ENCODE data around the gene GEMIN8. TPM values are rescaled to one million over a fixed set of nuclear protein-coding genes. Genes with fewer than 3 reads are reported as not detected.

The GEMIN8 gene
- total RNA-seq, 2 experiments from 2014 or later: 14.9 to 15.6 TPM

- POLR2A ChIA-PET: no interaction called here
- DNase-seq (no peak), ATAC-seq (no peak)
- Mint-ChIP-seq H3K36me3 (ENCODE audit: low read depth) (no peaks in the 10 kb centered on the region), H3K27ac (no peak overlapping the region), H3K4me1 (no peaks in the 10 kb centered on the region), H3K4me3 (no peak overlapping the region), H3K9me3 (ENCODE audit: low read depth) (no peaks in the 10 kb centered on the region), H3K27me3 (peaks cover 2% of the 10 kb centered on the region)
- CTCF ChIA-PET: interaction anchor here (0.8 kb wide), 1 partner anchor 79 kb away, joined by 4 read pairs; no protein-coding TSS in a partner anchor
- intact Hi-C loops (cut with DNase I, micrococcal nuclease): loop anchor here (1.0 to 2.0 kb wide), 5 partner anchors 56 to 1204 kb away; no protein-coding TSS in a partner anchor
Observed at GRCh38 chrX:14038375-14039085, 8.8 kb upstream of the GEMIN8 start.

- Mint-ChIP-seq H3K27ac (peak overlapping the region; percentile 47), H3K27me3 (peaks cover 2% of the 10 kb centered on the region), H3K4me1 (peaks cover 25% of the 10 kb centered on the region), H3K36me3 (ENCODE audit: low read depth) (no peaks in the 10 kb centered on the region), H3K4me3 (no peak overlapping the region), H3K9me3 (ENCODE audit: low read depth) (no peaks in the 10 kb centered on the region)
- POLR2A ChIA-PET: no interaction called here
- DNase-seq (peak; percentile 68), ATAC-seq (no peak)
- intact Hi-C loops (cut with DNase I, micrococcal nuclease): loop anchor here (1.0 to 2.0 kb wide), 5 partner anchors 134 to 526 kb away; no protein-coding TSS in a partner anchor
- CTCF ChIA-PET: interaction anchor here (0.7 to 2.5 kb wide), 11 partner anchors 135 to 1087 kb away, joined by 3 to 18 read pairs (median 3); partner anchors contain the start of genes OFD1 and TRAPPC2
Observed at GRCh38 chrX:14032406-14032805, 2.7 kb upstream of the GEMIN8 start.

DNA sequence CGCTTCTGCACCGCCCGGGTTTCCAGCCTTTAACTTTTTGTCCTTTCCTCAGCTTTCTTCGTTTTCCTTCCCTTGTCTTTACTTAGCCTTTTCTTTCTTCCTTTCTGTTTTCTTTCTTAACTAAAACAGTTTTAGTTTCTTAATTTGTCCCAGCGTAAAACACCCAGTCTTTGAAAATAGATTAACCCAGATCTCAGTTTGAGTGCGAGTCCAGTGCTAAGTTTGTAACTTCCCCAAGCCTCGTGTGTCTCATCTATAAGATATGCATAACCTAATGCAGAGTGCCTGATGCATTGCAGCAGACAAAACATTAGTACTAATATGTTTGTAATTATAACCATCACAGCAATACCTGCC lies 460 bp upstream of the GEMIN8 start:
- Mint-ChIP-seq H3K36me3 (ENCODE audit: low read depth) (peaks cover 2% of the 10 kb centered on the region), H3K27ac (peak overlapping the region; percentile 100), H3K27me3 (peaks cover 2% of the 10 kb centered on the region), H3K4me3 (peak overlapping the region; percentile 87), H3K9me3 (ENCODE audit: low read depth) (no peaks in the 10 kb centered on the region), H3K4me1 (peaks cover 40% of the 10 kb centered on the region)
- DNase-seq: no peak
- intact Hi-C loops (cut with DNase I, micrococcal nuclease): no loop called here
- ChIA-PET CTCF (interaction anchor here (0.6 to 0.9 kb wide), 2 partner anchors 15 to 333 kb away, joined by 3 read pairs; no protein-coding TSS in a partner anchor), POLR2A (no interaction called here)
- ATAC-seq: no peak

DNA sequence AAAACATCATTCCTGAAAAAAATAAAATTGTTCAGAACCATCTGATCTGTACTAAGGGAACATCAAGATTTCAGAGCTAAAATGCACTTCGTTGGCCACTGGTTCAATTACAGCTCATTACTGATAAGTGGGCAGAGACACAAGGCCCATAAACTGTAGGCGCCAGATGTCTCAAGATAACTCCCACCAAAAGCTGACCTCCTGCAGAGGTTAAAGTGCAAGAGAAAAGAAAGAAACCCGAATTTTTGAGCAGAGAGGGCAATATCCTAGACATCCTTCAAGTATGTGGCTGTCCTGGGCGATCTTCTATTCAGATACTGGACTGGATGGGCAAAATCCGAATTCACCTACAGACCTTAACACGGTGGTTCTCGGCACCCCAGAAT lies 660 bp downstream of the GEMIN8 start:
- Mint-ChIP-seq H3K9me3 (ENCODE audit: low read depth) (no peaks in the 10 kb centered on the region), H3K27ac (peak overlapping the region; percentile 100), H3K4me1 (peaks cover 40% of the 10 kb centered on the region), H3K36me3 (ENCODE audit: low read depth) (peaks cover 2% of the 10 kb centered on the region), H3K4me3 (peak overlapping the region; percentile 87), H3K27me3 (peaks cover 2% of the 10 kb centered on the region)
- no peak for ATAC-seq
- intact Hi-C loops (cut with DNase I, micrococcal nuclease): loop anchor here (1.0 to 10.0 kb wide), 12 partner anchors 286 to 1306 kb away; partner anchors contain the start of genes PIGA (in 2 of the 2), TCEANC (in 2 of the 2), FANCB (in 1 of the 2) and MOSPD2 (in 1 of the 2)
- ChIA-PET POLR2A (interaction anchor here (0.6 to 1.2 kb wide), 2 partner anchors 25 to 360 kb away, joined by 3 read pairs; no protein-coding TSS in a partner anchor), CTCF (interaction anchor here (1.3 to 1.7 kb wide), 2 partner anchors 278 to 341 kb away, joined by 5 read pairs; partner anchors contain the start of gene RAB9A)
- DNase-seq: no peak

DNA sequence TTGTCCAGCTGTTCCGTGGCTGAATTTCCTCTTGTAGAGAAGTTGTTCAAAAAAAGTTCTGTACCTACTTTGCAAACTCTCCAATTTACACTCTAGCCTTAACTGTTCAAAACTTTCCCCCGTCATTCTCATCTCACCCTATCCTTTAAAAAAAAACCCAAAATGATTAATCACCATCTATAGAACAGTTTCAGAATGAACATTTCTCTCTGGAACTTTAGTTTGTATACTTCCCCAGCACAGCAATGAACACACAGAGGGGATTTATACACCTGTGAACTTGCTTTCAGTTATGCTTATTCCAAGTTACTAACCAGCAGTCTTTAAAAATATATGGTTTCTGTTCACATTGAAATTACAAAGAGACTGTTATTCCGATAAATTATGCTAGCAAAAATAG lies 1.2 kb downstream of the GEMIN8 start:
- ATAC-seq (peak; percentile 59), DNase-seq (no peak)
- ChIA-PET POLR2A (interaction anchor here (1.2 kb wide), 1 partner anchor 25 kb away, joined by 3 read pairs; no protein-coding TSS in a partner anchor), CTCF (interaction anchor here (1.3 to 1.7 kb wide), 2 partner anchors 277 to 340 kb away, joined by 5 read pairs; partner anchors contain the start of gene RAB9A)
- peaks cover 2% of the 10 kb centered on the region for H3K36me3 Mint-ChIP-seq (ENCODE audit: low read depth)
- no peaks in the 10 kb centered on the region for H3K27me3 Mint-ChIP-seq
- peak overlapping the region; percentile 87 for H3K4me3 Mint-ChIP-seq
- no peaks in the 10 kb centered on the region for H3K9me3 Mint-ChIP-seq (ENCODE audit: low read depth)
- intact Hi-C loops (cut with DNase I, micrococcal nuclease): loop anchor here (2.0 to 10.0 kb wide), 8 partner anchors 286 to 1306 kb away; partner anchors contain the start of genes PIGA (in 2 of the 2) and TCEANC (in 1 of the 2)
- peaks cover 40% of the 10 kb centered on the region for H3K4me1 Mint-ChIP-seq
- peak overlapping the region; percentile 100 for H3K27ac Mint-ChIP-seq

DNA sequence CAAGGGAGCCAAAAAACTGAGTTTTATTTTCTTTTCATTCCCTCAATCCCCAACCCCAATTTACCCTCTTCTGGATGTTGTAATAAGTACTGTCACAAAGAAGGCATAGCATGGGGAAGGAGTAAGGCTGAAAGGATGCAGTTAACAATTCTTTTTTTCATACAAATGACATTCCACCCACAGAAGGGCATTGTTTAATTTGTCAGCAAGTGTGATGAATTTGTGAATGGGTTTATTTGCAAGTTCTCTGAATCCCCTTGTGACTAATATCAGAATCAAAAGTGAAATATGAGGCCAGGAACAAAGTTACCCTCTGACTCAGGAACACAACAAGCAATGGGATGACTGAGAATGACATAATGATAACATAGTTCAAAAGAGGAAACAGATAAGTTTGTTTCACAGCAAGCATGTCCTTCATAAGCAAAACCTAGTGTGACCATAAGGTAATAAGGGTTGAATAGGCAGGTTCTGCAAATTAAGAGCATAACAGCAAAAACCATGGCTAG lies 2.1 kb downstream of the GEMIN8 start:
- H3K27me3 Mint-ChIP-seq: no peaks in the 10 kb centered on the region
- ChIA-PET CTCF (interaction anchor here (0.6 kb wide), 1 partner anchor 284 kb away, joined by 4 read pairs; no protein-coding TSS in a partner anchor), POLR2A (interaction anchor here (1.2 kb wide), 1 partner anchor 24 kb away, joined by 3 read pairs; no protein-coding TSS in a partner anchor)
- no peaks in the 10 kb centered on the region for H3K9me3 Mint-ChIP-seq (ENCODE audit: low read depth)
- H3K4me3 Mint-ChIP-seq: peak overlapping the region; percentile 44
- DNase-seq: no peak
- H3K27ac Mint-ChIP-seq: peak overlapping the region; percentile 100
- ATAC-seq: peak; percentile 38
- intact Hi-C loops (cut with DNase I, micrococcal nuclease): loop anchor here (1.0 to 10.0 kb wide), 9 partner anchors 23 to 1307 kb away; partner anchors contain the start of genes PIGA (in 2 of the 2) and TCEANC (in 1 of the 2)
- H3K4me1 Mint-ChIP-seq: peaks cover 39% of the 10 kb centered on the region
- peaks cover 2% of the 10 kb centered on the region for H3K36me3 Mint-ChIP-seq (ENCODE audit: low read depth)

GRCh38 chrX:14027036-14027435 lies 2.7 kb downstream of the GEMIN8 start:
- peak; percentile 29 for DNase-seq
- Mint-ChIP-seq H3K4me3 (peak overlapping the region; percentile 44), H3K9me3 (ENCODE audit: low read depth) (no peaks in the 10 kb centered on the region), H3K4me1 (peaks cover 34% of the 10 kb centered on the region), H3K27ac (peak overlapping the region; percentile 79), H3K36me3 (ENCODE audit: low read depth) (peaks cover 2% of the 10 kb centered on the region), H3K27me3 (no peaks in the 10 kb centered on the region)
- ChIA-PET CTCF (interaction anchor here (0.6 kb wide), 1 partner anchor 284 kb away, joined by 4 read pairs; no protein-coding TSS in a partner anchor), POLR2A (no interaction called here)
- intact Hi-C loops (cut with DNase I, micrococcal nuclease): loop anchor here (1.0 to 10.0 kb wide), 4 partner anchors 23 to 1308 kb away; partner anchors contain the start of gene PIGA (in 1 of the 2)
- peak; percentile 13 for ATAC-seq

GRCh38 chrX:14026121-14026520 lies 3.6 kb downstream of the GEMIN8 start:
- no peak overlapping the region for H3K4me3 Mint-ChIP-seq

GRCh38 chrX:14022019-14022418 lies 7.7 kb downstream of the GEMIN8 start:
- peaks cover 12% of the 10 kb centered on the region for H3K36me3 Mint-ChIP-seq (ENCODE audit: low read depth)
- H3K4me1 Mint-ChIP-seq: peaks cover 12% of the 10 kb centered on the region
- intact Hi-C loops (cut with DNase I, micrococcal nuclease): loop anchor here (10.0 kb wide), 2 partner anchors 1037 to 1313 kb away; partner anchors contain the start of gene PIGA (in 1 of the 2)
- H3K9me3 Mint-ChIP-seq (ENCODE audit: low read depth): no peaks in the 10 kb centered on the region
- H3K4me3 Mint-ChIP-seq: no peak overlapping the region
- ATAC-seq (no peak), DNase-seq (no peak)
- CTCF ChIA-PET: no interaction called here
- POLR2A ChIA-PET: no interaction called here
- H3K27ac Mint-ChIP-seq: no peak overlapping the region
- no peaks in the 10 kb centered on the region for H3K27me3 Mint-ChIP-seq

More at GRCh38 chrX:14026121-14026520, 3.6 kb downstream of the GEMIN8 start:
- CTCF ChIA-PET: interaction anchor here (0.9 to 2.0 kb wide), 3 partner anchors 10 to 380 kb away, joined by 3 to 5 read pairs (median 3); no protein-coding TSS in a partner anchor
- DNase-seq (no peak), ATAC-seq (no peak)
- H3K27me3 Mint-ChIP-seq: no peaks in the 10 kb centered on the region
- no peaks in the 10 kb centered on the region for H3K9me3 Mint-ChIP-seq (ENCODE audit: low read depth)
- peaks cover 27% of the 10 kb centered on the region for H3K4me1 Mint-ChIP-seq
- POLR2A ChIA-PET: no interaction called here
- no peak overlapping the region for H3K27ac Mint-ChIP-seq
- peaks cover 2% of the 10 kb centered on the region for H3K36me3 Mint-ChIP-seq (ENCODE audit: low read depth)
- intact Hi-C loops (cut with DNase I, micrococcal nuclease): loop anchor here (5.0 to 10.0 kb wide), 3 partner anchors 934 to 1309 kb away; partner anchors contain the start of gene PIGA (in 1 of the 2)

- peaks cover 15% of the 10 kb centered on the region for H3K4me1 Mint-ChIP-seq
- peaks cover 27% of the 10 kb centered on the region for H3K36me3 Mint-ChIP-seq (ENCODE audit: low read depth)
- ChIA-PET POLR2A (no interaction called here), CTCF (no interaction called here)
- H3K27ac Mint-ChIP-seq: no peak overlapping the region
- no peak overlapping the region for H3K4me3 Mint-ChIP-seq
- H3K27me3 Mint-ChIP-seq: no peaks in the 10 kb centered on the region
- H3K9me3 Mint-ChIP-seq (ENCODE audit: low read depth): no peaks in the 10 kb centered on the region
- DNase-seq: no peak
- intact Hi-C loops (cut with DNase I, micrococcal nuclease): no loop called here
- ATAC-seq: no peak
Observed at GRCh38 chrX:14017399-14017798, 12.3 kb downstream of the GEMIN8 start.

DNA sequence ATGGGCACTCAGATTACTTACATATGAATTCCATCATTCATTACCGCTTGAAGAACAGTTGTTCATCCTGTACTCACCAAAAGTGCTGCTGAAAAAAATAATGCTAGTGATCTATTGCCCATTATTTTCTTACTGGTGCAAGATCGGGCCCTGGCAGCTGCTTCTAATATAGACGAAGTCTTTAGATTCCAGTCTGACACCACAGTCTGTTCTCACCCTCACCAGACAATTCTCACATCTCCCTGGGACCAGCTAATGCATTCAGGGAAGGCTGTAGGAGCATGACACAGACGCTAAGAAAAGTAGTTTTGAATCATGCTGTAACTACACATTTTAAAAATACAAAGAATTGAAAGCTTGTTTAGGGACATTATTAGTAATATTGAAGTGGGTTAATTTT lies 13.8 kb downstream of the GEMIN8 start:
- H3K27me3 Mint-ChIP-seq: no peaks in the 10 kb centered on the region
- POLR2A ChIA-PET: no interaction called here
- H3K27ac Mint-ChIP-seq: no peak overlapping the region
- DNase-seq (no peak), ATAC-seq (no peak)
- no peak overlapping the region for H3K4me3 Mint-ChIP-seq
- H3K36me3 Mint-ChIP-seq (ENCODE audit: low read depth): peaks cover 26% of the 10 kb centered on the region
- no peaks in the 10 kb centered on the region for H3K9me3 Mint-ChIP-seq (ENCODE audit: low read depth)
- CTCF ChIA-PET: interaction anchor here (0.6 to 1.3 kb wide), 3 partner anchors 9 to 45 kb away, joined by 3 to 5 read pairs (median 5); no protein-coding TSS in a partner anchor
- intact Hi-C loops (cut with DNase I, micrococcal nuclease): no loop called here
- peaks cover 15% of the 10 kb centered on the region for H3K4me1 Mint-ChIP-seq
